H1 (cell line): ENCODE measurements around the gene LTF. TPM values are rescaled to one million over a fixed set of nuclear protein-coding genes. Genes with fewer than 3 reads are reported as not detected.

ENCODE experiments used
- CTCF ChIA-PET: fragments of 300-600 bp; sonication (Branson Sonifier 250); formaldehyde crosslinking; loops from one replicate; lab custom pipeline; 2021; ENCODE audit not compliant: partially characterized antibody; lab: Charles Lee
- POLR2A ChIA-PET: fragments of 300-600 bp; sonication (Branson Sonifier 250); formaldehyde crosslinking; loops from one replicate; lab custom pipeline; 2021; ENCODE audit warnings: inconsistent platforms; ENCODE audit not compliant: partially characterized antibody; lab: Charles Lee
- DNase-seq, 2 experiments: peaks; one replicate each; pipeline versions ENCODE4 v3.0.0 to v3.0.0-alpha.2; 2010 to 2022; ENCODE audit warnings: low spot score in 2 of 2, low read depth in 1 of 2, mixed read lengths in 1 of 2
- FAIRE-seq: peaks from 2 replicates; lab custom pipeline; 2011; peaks lifted over from hg19 to GRCh38; lab: Jason Lieb, UNC
- H2AFZ ChIP-seq: 2 replicates; pipeline ENCODE4 v1.8.1; 2012; ENCODE audit warnings: low read length, inconsistent platforms
- H2AK5ac ChIP-seq: 2 replicates; pipeline ENCODE4 v1.6.1; 2013; ENCODE audit warnings: low read depth, low read length
- H2BK120ac ChIP-seq: replicated peaks from 2 replicates; pipeline ENCODE3; 2013; ENCODE audit warnings: low read depth, low read length, inconsistent platforms
- H2BK12ac ChIP-seq: 2 replicates; pipeline ENCODE4 v1.6.1; 2013; ENCODE audit warnings: low read depth, low read length
- H2BK15ac ChIP-seq: 2 replicates; pipeline ENCODE4 v1.6.1; 2013; ENCODE audit warnings: low read length
- H2BK20ac ChIP-seq: 2 replicates; pipeline ENCODE4 v1.6.1; 2013; ENCODE audit warnings: low read length
- H2BK5ac ChIP-seq: 2 replicates; pipeline ENCODE4 v1.6.1; 2013; ENCODE audit warnings: low read depth, low read length
- H3K14ac ChIP-seq: 2 replicates; pipeline ENCODE4 v1.6.1; 2013; ENCODE audit warnings: inconsistent platforms; ENCODE audit not compliant: insufficient read length
- H3K18ac ChIP-seq: 2 replicates; pipeline ENCODE4 v1.6.1; 2013; ENCODE audit warnings: low read length; ENCODE audit errors: extremely low read depth
- H3K23ac ChIP-seq: 2 replicates; pipeline ENCODE4 v1.6.1; 2013; ENCODE audit warnings: inconsistent platforms; ENCODE audit not compliant: insufficient read length
- H3K23me2 ChIP-seq: 2 replicates; pipeline ENCODE4 v1.6.1; 2013; ENCODE audit warnings: low read depth, low read length
- H3K27ac ChIP-seq: 2 replicates; pipeline ENCODE4 v1.6.1; 2011; ENCODE audit warnings: low read depth, low read length, inconsistent platforms
- H3K27me3 ChIP-seq, 4 experiments: replicated peaks in 1 of 4; 1 replicate in 1 of 4; 2 replicates in 3 of 4; pipeline versions ENCODE4 v1.6.1 to v1.8.1; 2011 to 2013; ENCODE audit warnings: low read length in 3 of 4, mild to moderate bottlenecking in 3 of 4, inconsistent platforms in 2 of 4, mixed read lengths in 2 of 4, moderate library complexity in 1 of 4; ENCODE audit not compliant: control insufficient read depth in 3 of 4, insufficient read depth in 3 of 4; ENCODE audit errors: extremely low read depth in 1 of 4
- H3K36me3 ChIP-seq, 4 experiments: 2 replicates each; pipeline versions ENCODE4 v1.6.1 to v1.8.1; 2011 to 2013; ENCODE audit warnings: mild to moderate bottlenecking in 4 of 4, low read length in 3 of 4, moderate library complexity in 2 of 4, control low read depth in 1 of 4, inconsistent platforms in 1 of 4; ENCODE audit not compliant: insufficient read depth in 4 of 4, control insufficient read depth in 2 of 4
- H3K4ac ChIP-seq: replicated peaks from 2 replicates; pipeline ENCODE3; 2013; ENCODE audit warnings: low read length, low read depth, mixed read lengths, inconsistent platforms; ENCODE audit not compliant: insufficient read length
- H3K4me1 ChIP-seq, 4 experiments: replicated peaks in 1 of 4; 1 replicate in 1 of 4; 2 replicates in 3 of 4; pipeline versions ENCODE4 v1.6.1 to v1.8.1; 2011 to 2013; ENCODE audit warnings: low read length in 3 of 4, inconsistent platforms in 2 of 4, mixed read lengths in 1 of 4; ENCODE audit not compliant: insufficient read depth in 4 of 4, control insufficient read depth in 3 of 4
- H3K4me2 ChIP-seq, 2 experiments: 2 replicates each; pipeline versions ENCODE4 v1.6.1 to v1.8.1; 2011 to 2013; ENCODE audit warnings: low read depth in 2 of 2, low read length in 2 of 2, control low read depth in 1 of 2, inconsistent platforms in 1 of 2, mild to moderate bottlenecking in 1 of 2; ENCODE audit not compliant: insufficient read depth in 1 of 2
- H3K4me3 ChIP-seq, 4 experiments: fragments of 200-600, 300-600 bp in 1 of 4; sonication (generic), shearing (Covaris generic), sonication (Bioruptor Twin) in 1 of 4; 2 replicates each; pipeline versions ENCODE4 v1.5.1 to v1.8.1; 2011 to 2016; ENCODE audit warnings: low read length in 4 of 4, low read depth in 3 of 4, control low read depth in 2 of 4, inconsistent platforms in 2 of 4, mild to moderate bottlenecking in 2 of 4, mixed read lengths in 1 of 4, moderate library complexity in 1 of 4; ENCODE audit not compliant: insufficient read depth in 2 of 4; ENCODE audit errors: extremely low read depth in 1 of 4
- H3K56ac ChIP-seq: replicated peaks from 2 replicates; pipeline ENCODE3; 2013; ENCODE audit warnings: low read depth, mild to moderate bottlenecking, mixed read lengths, low read length, inconsistent platforms; ENCODE audit not compliant: insufficient read length
- H3K79me1 ChIP-seq: 2 replicates; pipeline ENCODE4 v1.6.1; 2013; ENCODE audit warnings: low read depth, low read length, control low read depth
- H3K79me2 ChIP-seq, 2 experiments: 2 replicates each; pipeline versions ENCODE4 v1.6.1 to v1.8.1; 2012 to 2013; ENCODE audit warnings: low read length in 2 of 2, mild to moderate bottlenecking in 2 of 2, inconsistent platforms in 1 of 2; ENCODE audit not compliant: insufficient read depth in 2 of 2, control insufficient read depth in 1 of 2
- H3K9ac ChIP-seq, 4 experiments: replicated peaks in 1 of 4; 1 replicate in 1 of 4; 2 replicates in 3 of 4; pipeline versions ENCODE4 v1.6.1 to v1.8.1; 2011 to 2013; ENCODE audit warnings: low read depth in 3 of 4, low read length in 3 of 4, control low read depth in 2 of 4, mild to moderate bottlenecking in 2 of 4, moderate library complexity in 2 of 4, inconsistent platforms in 1 of 4; ENCODE audit errors: extremely low read depth in 1 of 4
- H3K9me3 ChIP-seq, 2 experiments: 2 replicates each; pipeline versions ENCODE4 v1.6.1 to v1.8.1; 2012 to 2013; ENCODE audit warnings: mild to moderate bottlenecking in 2 of 2, moderate library complexity in 2 of 2, control low read depth in 1 of 2, inconsistent platforms in 1 of 2, low read depth in 1 of 2, low read length in 1 of 2, mixed read lengths in 1 of 2; ENCODE audit not compliant: insufficient read depth in 2 of 2
- H4K20me1 ChIP-seq, 2 experiments: replicated peaks in 1 of 2; 2 replicates each; pipeline versions ENCODE3 to v1.8.1; 2011 to 2013; ENCODE audit warnings: inconsistent platforms in 2 of 2, low read length in 2 of 2, mild to moderate bottlenecking in 1 of 2; ENCODE audit not compliant: insufficient read depth in 2 of 2, control insufficient read depth in 1 of 2
- H4K5ac ChIP-seq: 2 replicates; pipeline ENCODE4 v1.6.1; 2013; ENCODE audit warnings: low read length, low read depth, mixed read lengths, inconsistent platforms; ENCODE audit not compliant: insufficient read length
- H4K8ac ChIP-seq: 2 replicates; pipeline ENCODE4 v1.8.0; 2013; ENCODE audit warnings: mild to moderate bottlenecking, moderate library complexity, low read length, inconsistent platforms; ENCODE audit not compliant: insufficient read depth; ENCODE audit errors: extremely low read depth
- H4K91ac ChIP-seq: replicated peaks from 2 replicates; pipeline ENCODE3; 2013; ENCODE audit warnings: low read length, mixed read lengths, inconsistent platforms; ENCODE audit not compliant: insufficient read length
- BRCA1 ChIP-seq: IDR thresholded peaks from 2 replicates; pipeline ENCODE4 v1.6.1; 2012; ENCODE audit warnings: low read depth, low read length, improper control_type of control experiment
- CEBPB ChIP-seq: IDR thresholded peaks from 2 replicates; pipeline ENCODE4 v1.6.1; 2012; ENCODE audit warnings: low read depth, low read length
- WGBS, 2 experiments: shearing (Covaris generic) in 1 of 2; methylation state at CpG; one replicate each; pipeline versions ENCODE4 v1.1.6 to v1.1.7; 2013 to 2015; ENCODE audit warnings: low lambda C conversion rate in 2 of 2, mixed read lengths in 2 of 2, inconsistent platforms in 1 of 2, low coverage in 1 of 2, missing lambda C conversion rate in 1 of 2; ENCODE audit not compliant: insufficient replicate concordance in 2 of 2, insufficient coverage in 1 of 2, insufficient read length in 1 of 2; ENCODE audit errors: extremely low coverage in 1 of 2, missing lambda C conversion rate in 1 of 2; 5-methylcytosine and 5-hydroxymethylcytosine counted together
- polyA plus RNA-seq, 7 experiments: library from polyadenylated mRNA; depleted of rRNA in 3 of 7; stranded (reverse) in 5 of 7; unstranded in 2 of 7; fragments of >200 nt in 5 of 7; fragments of 200-250 nt in 2 of 7; gene quantifications; 1 replicate in 5 of 7; 2 replicates in 1 of 7; 4 replicates in 1 of 7; pipeline versions ENCODE4 v1.2.1 to v1.2.3, GENCODE V29; 2011 to 2013; ENCODE audit warnings: missing spikeins in 2 of 7, mixed read lengths in 2 of 7
- total RNA-seq: library from RNA; stranded (reverse); fragmentation: NEBNext Ultra II Directional; extraction: Animal tissue kit (Norgen Biotek cat#: 25700); gene quantifications from 2 replicates; pipeline ENCODE4 v1.2.1, GENCODE V29; 2021
- TF ChIP-seq, protein P1 (sequence below): IDR thresholded peaks from 2 replicates; pipeline ENCODE4 v1.6.1; 2012; ENCODE audit warnings: inconsistent platforms
- TF ChIP-seq, protein P2 (sequence below): IDR thresholded peaks from 2 replicates; pipeline ENCODE4 v1.6.1; 2012; ENCODE audit warnings: inconsistent platforms

LTF gene
- total and polyA plus RNA-seq, 2 of the 8 experiments (the other 6 are each of a cell fraction or from before 2014, with no cell fraction given), result 0.23 to 0.99 TPM

DNA sequence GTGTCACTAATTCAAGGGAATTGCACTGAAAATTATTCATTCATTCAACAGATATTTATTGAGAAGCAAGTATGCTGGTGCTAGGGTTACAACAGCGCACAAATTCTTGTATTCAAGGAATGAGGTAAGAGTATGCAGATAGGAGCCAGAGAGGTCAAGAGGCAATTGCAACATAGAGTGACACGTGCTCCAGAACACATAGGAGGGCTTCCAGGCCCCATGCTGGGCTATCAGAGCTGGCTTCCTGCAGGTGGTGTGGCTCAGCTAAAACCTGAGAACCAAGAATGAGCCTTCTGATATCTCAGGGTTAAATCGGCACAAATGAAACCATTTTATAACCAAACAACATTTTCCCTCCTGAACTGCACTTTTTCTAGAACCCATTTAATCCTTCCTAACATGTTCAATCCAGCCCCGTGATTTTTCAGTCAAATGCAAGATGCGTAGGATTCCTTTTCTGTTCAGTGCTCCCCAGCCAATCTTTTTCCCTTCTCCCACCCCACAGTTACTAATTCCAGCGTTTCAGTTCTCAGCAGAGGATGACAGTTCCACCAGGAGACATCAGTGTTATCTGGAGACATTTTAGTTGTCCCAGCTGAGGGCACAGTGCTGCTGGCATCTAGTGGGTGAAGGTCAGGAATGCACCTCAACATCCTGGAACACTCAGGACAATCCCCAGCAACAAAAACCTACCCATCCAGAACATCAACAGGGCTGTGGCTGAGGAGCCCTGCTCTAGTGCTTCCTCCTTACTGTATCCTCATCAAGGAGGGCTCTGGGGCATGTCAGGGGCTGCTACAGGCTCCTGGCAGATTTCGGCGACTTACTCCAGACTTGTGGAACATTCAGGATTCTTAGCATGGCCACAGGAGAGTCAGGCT is 70.9 kb downstream of the LTF start:
- DNase-seq, result no peak
- ChIA-PET CTCF (interaction anchor here (0.6 to 1.4 kb wide), 4 partner anchors 33 to 160 kb away, joined by 3 to 4 read pairs (median 4); no protein-coding TSS in a partner anchor), POLR2A (no interaction called here)
- H2AFZ ChIP-seq, result no peak overlapping the region
- no peaks in the 10 kb centered on the region for H3K36me3 ChIP-seq
- WGBS, 2 experiments, result 85% methylated on average over 8 of the region's 8 CpGs; no CpG with 5 or more reads in 1 of the 2 experiments
- H3K9ac ChIP-seq, result no peak overlapping the region
- H2BK120ac ChIP-seq, result no peak overlapping the region
- H2BK12ac ChIP-seq, result no peak overlapping the region
- H3K27ac ChIP-seq, result no peak overlapping the region
- H3K4ac ChIP-seq, result no peak overlapping the region
- no peaks in the 10 kb centered on the region for H4K20me1 ChIP-seq
- no peaks in the 10 kb centered on the region for H3K23me2 ChIP-seq
- FAIRE-seq, result no peak
- no peak overlapping the region for H3K4me2 ChIP-seq
- H2AK5ac ChIP-seq, result no peak overlapping the region
- no peak overlapping the region for H2BK15ac ChIP-seq
- H3K4me1 ChIP-seq, result peaks cover 0 to 6% (median under 1%) of the 10 kb centered on the region in 4 experiments; a peak in 1 of 7 replicates
- H3K23ac ChIP-seq, result no peak overlapping the region
- no peak overlapping the region for H3K4me3 ChIP-seq
- H3K27me3 ChIP-seq, result no peaks in the 10 kb centered on the region
- H2BK20ac ChIP-seq, result peak overlapping the region; percentile 55; the same call in 1 of the 2 replicates
- no peak overlapping the region for H3K18ac ChIP-seq
- no peaks in the 10 kb centered on the region for H3K79me1 ChIP-seq
- H3K9me3 ChIP-seq, result no peaks in the 10 kb centered on the region
- TF ChIP-seq CEBPB, result peak; percentile 83
- no peak for TF ChIP-seq BRCA1
- TF ChIP-seq, protein P1, sequence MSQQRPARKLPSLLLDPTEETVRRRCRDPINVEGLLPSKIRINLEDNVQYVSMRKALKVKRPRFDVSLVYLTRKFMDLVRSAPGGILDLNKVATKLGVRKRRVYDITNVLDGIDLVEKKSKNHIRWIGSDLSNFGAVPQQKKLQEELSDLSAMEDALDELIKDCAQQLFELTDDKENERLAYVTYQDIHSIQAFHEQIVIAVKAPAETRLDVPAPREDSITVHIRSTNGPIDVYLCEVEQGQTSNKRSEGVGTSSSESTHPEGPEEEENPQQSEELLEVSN, result peak; percentile 59; the same call in 1 of the 2 replicates
- TF ChIP-seq, protein P2, sequence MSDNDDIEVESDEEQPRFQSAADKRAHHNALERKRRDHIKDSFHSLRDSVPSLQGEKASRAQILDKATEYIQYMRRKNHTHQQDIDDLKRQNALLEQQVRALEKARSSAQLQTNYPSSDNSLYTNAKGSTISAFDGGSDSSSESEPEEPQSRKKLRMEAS, result peak; percentile 59; the same call in 1 of the 2 replicates
- no peak overlapping the region; the same call in 1 of the 2 replicates for H2BK5ac ChIP-seq
- H4K8ac ChIP-seq, result no peak overlapping the region
- no peak overlapping the region for H3K56ac ChIP-seq
- H4K91ac ChIP-seq, result no peak overlapping the region
- no peak overlapping the region for H4K5ac ChIP-seq
- H3K14ac ChIP-seq, result no peak overlapping the region
- no peaks in the 10 kb centered on the region for H3K79me2 ChIP-seq
